A204.1 (cell line): Measurements from ENCODE around the gene TMEM167A.

Source experiments
- FAIRE-seq: peaks from 2 replicates; lab custom pipeline; 2012; peaks lifted over from hg19 to GRCh38; lab: Jason Lieb, UNC

Gene TMEM167A

GRCh38 chr5:83034528-83035207, 42.5 kb downstream of the TMEM167A start:
- no peak for FAIRE-seq

- FAIRE-seq: no peak
Observed at GRCh38 chr5:83034036-83034435, 43.2 kb downstream of the TMEM167A start.

- no peak for FAIRE-seq
Observed at GRCh38 chr5:83031381-83031780, 45.8 kb downstream of the TMEM167A start.

GRCh38 chr5:83029912-83030311, 47.3 kb downstream of the TMEM167A start:
- no peak for FAIRE-seq

- FAIRE-seq: no peak
Observed at GRCh38 chr5:83026930-83027687, 50.1 kb downstream of the TMEM167A start.

- FAIRE-seq: no peak
Observed at GRCh38 chr5:83026516-83026915, 50.7 kb downstream of the TMEM167A start.

GRCh38 chr5:83025690-83026478, 51.3 kb downstream of the TMEM167A start:
- no peak for FAIRE-seq

GRCh38 chr5:83022334-83022733, 54.9 kb downstream of the TMEM167A start:
- no peak for FAIRE-seq

- no peak for FAIRE-seq
Observed at GRCh38 chr5:83015676-83016075, 61.5 kb downstream of the TMEM167A start.

- no peak for FAIRE-seq
Observed at GRCh38 chr5:83011985-83012384, 65.2 kb downstream of the TMEM167A start.

GRCh38 chr5:83009408-83009807, 67.8 kb downstream of the TMEM167A start:
- FAIRE-seq: no peak

- no peak for FAIRE-seq
Observed at GRCh38 chr5:83007755-83008154, 69.4 kb downstream of the TMEM167A start.

- no peak for FAIRE-seq
Observed at GRCh38 chr5:83006683-83007283, 70.4 kb downstream of the TMEM167A start.

GRCh38 chr5:83003791-83004190, 73.4 kb downstream of the TMEM167A start:
- no peak for FAIRE-seq
